Astrocyte of the spinal cord (primary cell): ENCODE data around the gene CSK.

ENCODE experiments used
- DNase-seq: peaks from one replicate; pipeline ENCODE4 v3.0.0; 2011; ENCODE audit warnings: low read depth, low spot score
- H3K4me3 ChIP-seq: 2 replicates; pipeline ENCODE4 v1.5.1; 2011; ENCODE audit warnings: low read depth, mild to moderate bottlenecking, low read length, moderate library complexity
- in situ Hi-C: cut with HindIII; loops from 2 replicates; pipeline ENCODE4 v1.10.0; 2017; ENCODE audit warnings: low sequenced_read_pairs
- TF ChIP-seq, protein P1 (sequence below): IDR thresholded peaks from 2 replicates; pipeline ENCODE4 v1.5.1; 2012; ENCODE audit warnings: low read depth, mild to moderate bottlenecking, low read length, inconsistent platforms

CSK gene

DNA sequence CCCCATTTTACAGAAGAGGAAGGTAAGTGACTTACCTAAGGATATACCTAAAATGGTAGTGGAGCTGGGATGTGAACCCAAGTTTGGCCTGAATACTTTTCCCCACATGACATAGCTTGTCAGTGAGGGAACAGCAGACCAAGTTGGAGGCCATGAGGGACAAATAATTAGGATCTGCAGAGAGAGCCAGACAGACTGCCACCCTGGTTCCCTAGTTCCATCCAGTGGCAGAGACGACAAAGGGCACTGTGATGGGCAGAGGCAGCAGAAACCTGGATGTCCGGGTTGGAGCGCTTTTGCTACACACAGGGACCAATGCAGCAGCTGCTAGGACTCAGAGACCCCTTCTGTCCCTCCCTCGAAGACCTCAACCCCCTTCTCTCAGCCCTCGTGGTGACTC lies 45.7 kb downstream of the CSK start:
- DNase-seq, result no peak
- H3K4me3 ChIP-seq, result no peak overlapping the region
- TF ChIP-seq, protein P1, sequence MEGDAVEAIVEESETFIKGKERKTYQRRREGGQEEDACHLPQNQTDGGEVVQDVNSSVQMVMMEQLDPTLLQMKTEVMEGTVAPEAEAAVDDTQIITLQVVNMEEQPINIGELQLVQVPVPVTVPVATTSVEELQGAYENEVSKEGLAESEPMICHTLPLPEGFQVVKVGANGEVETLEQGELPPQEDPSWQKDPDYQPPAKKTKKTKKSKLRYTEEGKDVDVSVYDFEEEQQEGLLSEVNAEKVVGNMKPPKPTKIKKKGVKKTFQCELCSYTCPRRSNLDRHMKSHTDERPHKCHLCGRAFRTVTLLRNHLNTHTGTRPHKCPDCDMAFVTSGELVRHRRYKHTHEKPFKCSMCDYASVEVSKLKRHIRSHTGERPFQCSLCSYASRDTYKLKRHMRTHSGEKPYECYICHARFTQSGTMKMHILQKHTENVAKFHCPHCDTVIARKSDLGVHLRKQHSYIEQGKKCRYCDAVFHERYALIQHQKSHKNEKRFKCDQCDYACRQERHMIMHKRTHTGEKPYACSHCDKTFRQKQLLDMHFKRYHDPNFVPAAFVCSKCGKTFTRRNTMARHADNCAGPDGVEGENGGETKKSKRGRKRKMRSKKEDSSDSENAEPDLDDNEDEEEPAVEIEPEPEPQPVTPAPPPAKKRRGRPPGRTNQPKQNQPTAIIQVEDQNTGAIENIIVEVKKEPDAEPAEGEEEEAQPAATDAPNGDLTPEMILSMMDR, result no peak
- in situ Hi-C loops, result no loop called here

DNA sequence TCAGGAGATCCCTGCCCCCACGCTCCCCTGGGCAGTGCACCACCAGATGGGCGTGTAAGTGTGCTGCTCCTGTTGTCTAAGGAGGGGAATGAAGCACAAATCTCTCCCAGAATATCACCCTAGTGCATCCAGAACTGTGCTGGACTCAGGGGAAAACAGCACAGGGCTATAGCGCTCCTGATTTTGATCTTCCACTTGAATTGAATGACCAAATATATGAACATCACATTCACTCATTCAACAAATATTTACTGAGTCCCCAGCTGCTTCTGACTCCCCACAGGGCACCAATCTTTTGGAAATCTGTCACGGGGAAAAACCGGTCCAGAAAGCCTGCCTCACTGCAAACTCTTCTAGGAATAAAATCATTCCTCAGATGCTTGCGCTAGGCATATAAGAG lies 47.0 kb downstream of the CSK start:
- no peak for DNase-seq
- in situ Hi-C loops, result no loop called here
- TF ChIP-seq, protein P1, result no peak
- H3K4me3 ChIP-seq, result no peak overlapping the region

DNA sequence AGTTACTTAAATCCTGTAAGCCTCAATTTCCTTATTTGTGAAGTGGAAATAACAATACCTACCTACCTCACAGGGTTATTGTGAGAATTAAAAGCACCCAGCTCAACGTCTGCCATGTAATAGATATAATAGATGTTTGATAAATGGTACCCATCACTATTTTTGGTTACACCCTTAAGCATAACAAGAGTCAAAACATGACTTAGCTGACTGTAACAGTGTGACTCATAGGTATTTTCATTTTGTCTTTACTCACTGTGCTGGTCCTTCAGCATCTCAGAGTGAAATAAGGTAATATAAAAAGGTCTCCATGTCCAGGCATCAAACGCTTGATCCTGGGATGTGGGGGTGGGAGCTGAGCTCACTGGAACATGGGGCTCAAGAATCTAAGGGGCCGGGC lies 47.6 kb downstream of the CSK start:
- TF ChIP-seq, protein P1, result no peak
- in situ Hi-C loops, result no loop called here
- DNase-seq, result no peak
- no peak overlapping the region for H3K4me3 ChIP-seq

DNA sequence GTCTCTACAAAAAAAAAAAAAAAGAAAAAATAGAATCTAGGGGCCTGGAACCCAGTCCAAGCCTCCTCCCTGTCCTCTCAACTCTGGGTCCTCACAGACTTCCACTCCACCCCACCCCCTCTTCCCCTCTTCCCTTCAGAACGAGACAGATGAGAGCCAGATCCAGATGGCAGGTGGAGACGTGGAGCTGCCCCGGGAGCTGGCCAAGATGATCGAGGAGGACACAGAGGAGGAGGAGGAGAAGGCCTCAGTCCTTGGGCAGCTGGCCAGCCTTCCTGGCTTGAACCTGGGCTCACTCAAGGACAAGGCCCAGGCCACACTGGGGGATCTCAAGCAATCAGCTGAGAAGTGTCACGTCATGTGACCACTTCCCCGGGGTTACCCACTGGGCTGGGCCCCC lies 48.1 kb downstream of the CSK start:
- H3K4me3 ChIP-seq, result no peak overlapping the region
- in situ Hi-C loops, result no loop called here
- no peak for DNase-seq
- TF ChIP-seq, protein P1, result no peak

DNA sequence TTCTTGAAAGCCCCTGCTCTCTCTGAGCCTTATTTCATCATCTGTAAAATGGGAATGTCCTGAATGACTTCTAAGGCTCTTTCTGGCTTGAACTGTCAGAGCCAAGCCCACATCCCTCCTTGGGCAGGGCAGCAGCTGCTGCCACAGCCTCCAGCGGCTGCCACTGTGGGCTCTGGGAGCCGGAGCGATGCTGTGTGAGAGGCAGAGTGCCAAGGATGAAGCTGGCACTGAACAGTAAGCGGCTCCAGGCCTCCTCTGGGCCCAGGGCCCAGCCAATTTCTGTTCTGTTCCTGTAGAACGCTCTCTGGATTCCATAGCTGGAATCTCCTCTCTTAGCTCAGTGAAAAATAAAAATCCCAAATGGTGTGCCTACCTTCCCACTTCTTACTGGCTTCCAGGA lies 49.0 kb downstream of the CSK start:
- TF ChIP-seq, protein P1, result no peak
- in situ Hi-C loops, result no loop called here
- no peak overlapping the region for H3K4me3 ChIP-seq
- DNase-seq, result no peak

DNA sequence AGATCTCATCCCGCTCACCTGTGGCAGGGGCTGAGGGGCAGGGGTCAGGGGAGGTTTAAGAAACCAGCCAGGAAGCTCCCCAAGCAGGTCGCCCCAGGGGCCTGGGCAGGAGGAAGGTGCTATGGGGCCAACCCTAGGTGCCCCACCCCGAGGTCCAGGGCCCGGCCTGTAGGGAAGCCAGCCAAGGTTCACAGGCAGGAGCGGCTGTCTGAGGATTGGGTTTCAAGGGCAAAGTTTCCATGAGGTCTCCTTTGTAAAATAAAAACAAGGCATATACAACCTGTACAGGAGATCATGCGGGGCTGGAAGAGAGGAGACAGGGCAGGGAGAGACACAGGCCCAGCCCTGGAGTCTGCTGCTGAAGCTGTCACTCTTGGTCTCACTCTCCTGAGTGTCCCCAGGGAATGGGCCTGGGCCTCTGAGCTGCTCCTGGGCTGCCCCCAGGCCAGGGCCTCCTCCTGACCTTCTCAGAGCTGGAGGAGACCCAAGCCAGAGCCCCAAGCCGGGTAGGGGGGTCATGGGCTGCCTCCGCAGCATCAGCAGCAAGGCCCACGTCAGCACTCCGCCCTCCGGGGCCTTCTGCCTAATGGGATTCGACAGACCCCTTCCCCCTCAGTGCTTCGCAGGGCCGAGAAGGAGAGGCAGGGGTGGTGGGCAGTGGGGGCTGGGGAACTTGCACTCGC lies 50.1 kb downstream of the CSK start:
- DNase-seq, result no peak
- TF ChIP-seq, protein P1, result no peak
- in situ Hi-C loops, result no loop called here

More for the DNA sequence above, 50.1 kb downstream of the CSK start:
- H3K4me3 ChIP-seq, result no peak overlapping the region
